ENCODE data around the gene IGF1R. TPM values are rescaled to one million over a fixed set of nuclear protein-coding genes. Genes with fewer than 3 reads are reported as not detected.

Gene IGF1R
- total RNA-seq, 3 donors from 2014 or later: 16.7 to 28.6 (median 25.1) TPM

- Mint-ChIP-seq H3K4me3 (no peak overlapping the region), H3K4me1 (ENCODE audit: low read depth) (peaks cover 3% of the 10 kb centered on the region), H3K27me3 (ENCODE audit: low read depth) (peaks cover 2% of the 10 kb centered on the region), H3K36me3 (ENCODE audit: insufficient read depth) (peaks cover under 1% of the 10 kb centered on the region), H3K9me3 (no peaks in the 10 kb centered on the region)
- no peak for ATAC-seq
- DNase-seq: no peak
Measured at GRCh38 chr15:98891301-98891700, 243.0 kb downstream of the IGF1R start.

- no peak overlapping the region for H3K4me3 Mint-ChIP-seq
- ATAC-seq (no peak), DNase-seq (no peak)
- H3K9me3 Mint-ChIP-seq: no peaks in the 10 kb centered on the region
- no peaks in the 10 kb centered on the region for H3K4me1 Mint-ChIP-seq (ENCODE audit: low read depth)
- peaks cover 9% of the 10 kb centered on the region for H3K36me3 Mint-ChIP-seq (ENCODE audit: insufficient read depth)
- no peaks in the 10 kb centered on the region for H3K27me3 Mint-ChIP-seq (ENCODE audit: low read depth)
Measured at GRCh38 chr15:98893401-98893800, 245.1 kb downstream of the IGF1R start.

- DNase-seq (no peak), ATAC-seq (no peak)
- Mint-ChIP-seq H3K9me3 (no peaks in the 10 kb centered on the region), H3K4me3 (no peak overlapping the region), H3K27me3 (ENCODE audit: low read depth) (no peaks in the 10 kb centered on the region), H3K4me1 (ENCODE audit: low read depth) (no peaks in the 10 kb centered on the region), H3K36me3 (ENCODE audit: insufficient read depth) (peaks cover 9% of the 10 kb centered on the region)
Measured at GRCh38 chr15:98894312-98894711, 246.0 kb downstream of the IGF1R start.

GRCh38 chr15:98896002-98896721 is 247.8 kb downstream of the IGF1R start:
- H3K4me3 Mint-ChIP-seq: no peak overlapping the region
- ATAC-seq (no peak), DNase-seq (no peak)
- H3K4me1 Mint-ChIP-seq (ENCODE audit: low read depth): peaks cover under 1% of the 10 kb centered on the region
- H3K36me3 Mint-ChIP-seq (ENCODE audit: insufficient read depth): peaks cover 9% of the 10 kb centered on the region
- H3K9me3 Mint-ChIP-seq: no peaks in the 10 kb centered on the region
- H3K27me3 Mint-ChIP-seq (ENCODE audit: low read depth): no peaks in the 10 kb centered on the region

- H3K4me3 Mint-ChIP-seq: no peak overlapping the region
- DNase-seq (no peak), ATAC-seq (no peak)
- no peaks in the 10 kb centered on the region for H3K27me3 Mint-ChIP-seq (ENCODE audit: low read depth)
- no peaks in the 10 kb centered on the region for H3K9me3 Mint-ChIP-seq
- peaks cover 13% of the 10 kb centered on the region for H3K36me3 Mint-ChIP-seq (ENCODE audit: insufficient read depth)
- H3K4me1 Mint-ChIP-seq (ENCODE audit: low read depth): peaks cover 5% of the 10 kb centered on the region
Measured at GRCh38 chr15:98896802-98897732, 248.7 kb downstream of the IGF1R start.

GRCh38 chr15:98898122-98898521 is 249.8 kb downstream of the IGF1R start:
- Mint-ChIP-seq H3K27me3 (ENCODE audit: low read depth) (no peaks in the 10 kb centered on the region), H3K9me3 (no peaks in the 10 kb centered on the region), H3K4me3 (no peak overlapping the region), H3K4me1 (ENCODE audit: low read depth) (peaks cover 5% of the 10 kb centered on the region), H3K36me3 (ENCODE audit: insufficient read depth) (peaks cover 13% of the 10 kb centered on the region)
- DNase-seq: no peak
- ATAC-seq: no peak

- no peak for DNase-seq
- no peak overlapping the region for H3K4me3 Mint-ChIP-seq
- H3K9me3 Mint-ChIP-seq: no peaks in the 10 kb centered on the region
- peaks cover 16% of the 10 kb centered on the region for H3K36me3 Mint-ChIP-seq (ENCODE audit: insufficient read depth)
- ATAC-seq: no peak
- H3K4me1 Mint-ChIP-seq (ENCODE audit: low read depth): peaks cover 10% of the 10 kb centered on the region
- H3K27me3 Mint-ChIP-seq (ENCODE audit: low read depth): no peaks in the 10 kb centered on the region
Measured at GRCh38 chr15:98899272-98900021, 251.1 kb downstream of the IGF1R start.

GRCh38 chr15:98900356-98900755 is 252.0 kb downstream of the IGF1R start:
- H3K27me3 Mint-ChIP-seq (ENCODE audit: low read depth): no peaks in the 10 kb centered on the region
- no peak for ATAC-seq
- peaks cover 10% of the 10 kb centered on the region for H3K4me1 Mint-ChIP-seq (ENCODE audit: low read depth)

GRCh38 chr15:98901434-98902072 is 253.2 kb downstream of the IGF1R start:
- H3K27me3 Mint-ChIP-seq (ENCODE audit: low read depth): no peaks in the 10 kb centered on the region
- DNase-seq (no peak), ATAC-seq (no peak)
- H3K36me3 Mint-ChIP-seq (ENCODE audit: insufficient read depth): peaks cover 13% of the 10 kb centered on the region
- H3K4me1 Mint-ChIP-seq (ENCODE audit: low read depth): peaks cover 10% of the 10 kb centered on the region
- no peak overlapping the region for H3K4me3 Mint-ChIP-seq
- H3K9me3 Mint-ChIP-seq: no peaks in the 10 kb centered on the region

More at GRCh38 chr15:98900356-98900755, 252.0 kb downstream of the IGF1R start:
- Mint-ChIP-seq H3K9me3 (no peaks in the 10 kb centered on the region), H3K36me3 (ENCODE audit: insufficient read depth) (peaks cover 16% of the 10 kb centered on the region), H3K4me3 (no peak overlapping the region)
- DNase-seq: no peak

- Mint-ChIP-seq H3K9me3 (no peaks in the 10 kb centered on the region), H3K4me3 (no peak overlapping the region), H3K4me1 (ENCODE audit: low read depth) (peaks cover 10% of the 10 kb centered on the region), H3K36me3 (ENCODE audit: insufficient read depth) (peaks cover 7% of the 10 kb centered on the region), H3K27me3 (ENCODE audit: low read depth) (no peaks in the 10 kb centered on the region)
- no peak for ATAC-seq
- DNase-seq: no peak
Measured at GRCh38 chr15:98902931-98903330, 254.6 kb downstream of the IGF1R start.

GRCh38 chr15:98903377-98904018 is 255.2 kb downstream of the IGF1R start:
- Mint-ChIP-seq H3K36me3 (ENCODE audit: insufficient read depth) (peaks cover 7% of the 10 kb centered on the region), H3K9me3 (no peaks in the 10 kb centered on the region), H3K4me3 (no peak overlapping the region), H3K27me3 (ENCODE audit: low read depth) (no peaks in the 10 kb centered on the region), H3K4me1 (ENCODE audit: low read depth) (peaks cover 10% of the 10 kb centered on the region)
- ATAC-seq (no peak), DNase-seq (no peak)

GRCh38 chr15:98904544-98904943 is 256.2 kb downstream of the IGF1R start:
- ATAC-seq: no peak
- Mint-ChIP-seq H3K36me3 (ENCODE audit: insufficient read depth) (peaks cover 7% of the 10 kb centered on the region), H3K4me3 (no peak overlapping the region), H3K9me3 (no peaks in the 10 kb centered on the region), H3K4me1 (ENCODE audit: low read depth) (peaks cover 10% of the 10 kb centered on the region), H3K27me3 (ENCODE audit: low read depth) (no peaks in the 10 kb centered on the region)
- DNase-seq: no peak

- no peak for DNase-seq
- Mint-ChIP-seq H3K4me1 (ENCODE audit: low read depth) (peaks cover 10% of the 10 kb centered on the region), H3K9me3 (no peaks in the 10 kb centered on the region), H3K36me3 (ENCODE audit: insufficient read depth) (peaks cover 7% of the 10 kb centered on the region), H3K27me3 (ENCODE audit: low read depth) (no peaks in the 10 kb centered on the region), H3K4me3 (no peak overlapping the region)
- no peak for ATAC-seq
Measured at GRCh38 chr15:98905963-98906711, 257.8 kb downstream of the IGF1R start.

Measured in activated T-cell treated with anti-CD3 and anti-CD28 coated beads, Interleukin-2, amount 50 U/mL, for 4 hours (primary cell).